Thoracic aorta (tissue), 2 donors: ENCODE data around the gene THY1. TPM values are rescaled to one million over a fixed set of nuclear protein-coding genes. Genes with fewer than 3 reads are reported as not detected.

ENCODE experiments used
- ATAC-seq: fragments of 150-250 bp; one replicate; pipeline ENCODE4 v1.8.0; 2017; ENCODE audit warnings: low read depth; ENCODE audit not compliant: insufficient number of reproducible peaks, low FRiP score
- DNase-seq: peaks from one replicate; pipeline ENCODE4 v3.0.0-alpha.2; 2020; ENCODE audit warnings: low spot score
- H3K27ac ChIP-seq, 2 donors: fragments of 200-600 bp; sonication (generic); 1 replicate in 1 of 2; 2 replicates in 1 of 2; pipeline ENCODE4 v1.5.1; 2016; ENCODE audit warnings: mild to moderate bottlenecking in 2 of 2, moderate library complexity in 2 of 2
- H3K27me3 ChIP-seq: fragments of 200-600 bp; sonication (generic); replicated peaks from 2 replicates; pipeline ENCODE4 v1.6.0; 2016; ENCODE audit warnings: mild to moderate bottlenecking; ENCODE audit not compliant: insufficient read depth
- H3K36me3 ChIP-seq: fragments of 200-600 bp; sonication (generic); one replicate; pipeline ENCODE4 v1.5.1; 2016
- H3K4me1 ChIP-seq, 2 donors: fragments of 200-600 bp; sonication (generic); 1 replicate in 1 of 2; 2 replicates in 1 of 2; pipeline versions ENCODE4 v1.5.1 to v1.6.0; 2016; ENCODE audit warnings: low read depth in 2 of 2, mild to moderate bottlenecking in 1 of 2; ENCODE audit not compliant: control insufficient read depth in 1 of 2
- H3K4me3 ChIP-seq: fragments of 200-600 bp; sonication (generic); 2 replicates; pipeline ENCODE4 v1.5.1; 2016; ENCODE audit warnings: mild to moderate bottlenecking
- H3K9me3 ChIP-seq: fragments of 200-600 bp; sonication (generic); 2 replicates; pipeline ENCODE4 v1.5.1; 2016
- CTCF ChIP-seq: fragments of 200-600 bp; sonication (generic); IDR thresholded peaks from one replicate; pipeline ENCODE4 v1.5.1; 2019; ENCODE audit warnings: antibody characterized with exemption
- total RNA-seq, 2 donors: library from RNA; depleted of rRNA; stranded (reverse); fragments of >200 nt; gene quantifications; one replicate each; pipeline versions ENCODE4 v1.1.0 to v1.2.3, GENCODE V29; 2016

The THY1 gene
- total RNA-seq, 2 donors from 2014 or later = 12.0 to 15.4 TPM

GRCh38 chr11:119449498-119449897 is 26.5 kb upstream of the THY1 start:
- H3K36me3 ChIP-seq = no peaks in the 10 kb centered on the region
- H3K27me3 ChIP-seq = no peaks in the 10 kb centered on the region
- H3K4me1 ChIP-seq = no peaks in the 10 kb centered on the region
- no peaks in the 10 kb centered on the region for H3K9me3 ChIP-seq
- no peak for DNase-seq
- no peak for TF ChIP-seq CTCF
- no peak overlapping the region for H3K27ac ChIP-seq
- no peak for ATAC-seq
- no peak overlapping the region for H3K4me3 ChIP-seq

GRCh38 chr11:119448380-119448779 is 25.4 kb upstream of the THY1 start:
- H3K27ac ChIP-seq = no peak overlapping the region
- ATAC-seq (no peak), DNase-seq (no peak)
- no peak for TF ChIP-seq CTCF
- no peaks in the 10 kb centered on the region for H3K4me1 ChIP-seq
- no peaks in the 10 kb centered on the region for H3K36me3 ChIP-seq
- no peaks in the 10 kb centered on the region for H3K9me3 ChIP-seq
- H3K27me3 ChIP-seq = no peaks in the 10 kb centered on the region
- H3K4me3 ChIP-seq = no peak overlapping the region

GRCh38 chr11:119447664-119448242 is 24.8 kb upstream of the THY1 start:
- no peak for ATAC-seq
- Histone ChIP-seq H3K36me3 (no peaks in the 10 kb centered on the region), H3K4me3 (no peak overlapping the region), H3K9me3 (no peaks in the 10 kb centered on the region), H3K27me3 (no peaks in the 10 kb centered on the region), H3K27ac (no peak overlapping the region), H3K4me1 (no peaks in the 10 kb centered on the region)
- no peak for DNase-seq
- no peak for TF ChIP-seq CTCF

- no peaks in the 10 kb centered on the region for H3K27me3 ChIP-seq
- ATAC-seq (no peak), DNase-seq (no peak)
- H3K36me3 ChIP-seq = no peaks in the 10 kb centered on the region
- no peak for TF ChIP-seq CTCF
- no peaks in the 10 kb centered on the region for H3K4me1 ChIP-seq
- no peak overlapping the region for H3K4me3 ChIP-seq
- H3K27ac ChIP-seq = no peak overlapping the region
- H3K9me3 ChIP-seq = no peaks in the 10 kb centered on the region
These were observed 24.1 kb upstream of the THY1 start for GRCh38 chr11:119446871-119447663.

GRCh38 chr11:119446434-119446833 is 23.5 kb upstream of the THY1 start:
- Histone ChIP-seq H3K4me3 (no peak overlapping the region), H3K27ac (no peak overlapping the region), H3K27me3 (no peaks in the 10 kb centered on the region), H3K36me3 (no peaks in the 10 kb centered on the region), H3K9me3 (no peaks in the 10 kb centered on the region), H3K4me1 (no peaks in the 10 kb centered on the region)
- ATAC-seq = no peak
- TF ChIP-seq CTCF = no peak
- DNase-seq = no peak
